Left cardiac atrium (tissue), 4 donors: ENCODE data around the gene SLCO3A1. TPM values are rescaled to one million over a fixed set of nuclear protein-coding genes. Genes with fewer than 3 reads are reported as not detected.

Experiments used
- ATAC-seq, 2 donors: fragments of 200-7000 bp; cut with Tn5 transposase; one replicate each; pipeline ENCODE4 v1.9.1; 2020; ENCODE audit warnings: mild to moderate bottlenecking in 2 of 2, moderate library complexity in 2 of 2
- DNase-seq: peaks from one replicate; pipeline ENCODE4 v3.0.0-alpha.2; 2020
- intact Hi-C, 2 donors: fragments of 100-400 bp; cut with DNase I; formaldehyde crosslinking; loops; one replicate each; pipeline versions ENCODE4 v1.14.1 to v1.15.1; 2022 to 2023
- total RNA-seq, 2 donors: library from RNA; stranded (reverse); fragmentation: NEBNext Ultra II Directional; extraction: Animal tissue kit (Norgen Biotek cat#: 25700); gene quantifications; one replicate each; pipeline ENCODE4 v1.2.1, GENCODE V29; 2021
- donor health status: DM: no; HTN: yes; CAD: no.
- donor health status: DM: no; HTN: yes; CAD: no; lungs with severe emphysema.
- donor health status: DM: yes; HTN: yes; CAD: no.
- donor health status: Dilated cardiomyopathy.

The SLCO3A1 gene
- total RNA-seq, 2 donors from 2014 or later: 37.8 to 47.7 TPM

- intact Hi-C loops: loop anchor here in 1 of 2 donors (10.0 kb wide), 2 partner anchors 69 to 151 kb away; no protein-coding TSS in a partner anchor
- ATAC-seq: no peak
Observed at GRCh38 chr15:91855684-91856489, 2.4 kb downstream of the SLCO3A1 start.

GRCh38 chr15:91857224-91857585, 3.7 kb downstream of the SLCO3A1 start:
- DNase-seq (no peak), ATAC-seq (no peak)
- intact Hi-C loops: loop anchor here in 1 of 2 donors (10.0 kb wide), 2 partner anchors 68 to 152 kb away; no protein-coding TSS in a partner anchor

More at GRCh38 chr15:91855684-91856489, 2.4 kb downstream of the SLCO3A1 start:
- DNase-seq: peak; percentile 31

- DNase-seq (no peak), ATAC-seq (no peak)
- intact Hi-C loops: loop anchor here in 1 of 2 donors (10.0 kb wide), 2 partner anchors 67 to 153 kb away; no protein-coding TSS in a partner anchor
Observed at GRCh38 chr15:91857772-91858171, 4.3 kb downstream of the SLCO3A1 start.

- intact Hi-C loops: loop anchor here in 1 of 2 donors (5.0 kb wide), 1 partner anchor 67 kb away; no protein-coding TSS in a partner anchor
- ATAC-seq (no peak), DNase-seq (no peak)
Observed at GRCh38 chr15:91860498-91860897, 7.0 kb downstream of the SLCO3A1 start.

- DNase-seq (no peak), ATAC-seq (peak in 1 of 2 donors; percentile 29)
- intact Hi-C loops: loop anchor here in 1 of 2 donors (5.0 kb wide), 1 partner anchor 66 kb away; no protein-coding TSS in a partner anchor
Observed at GRCh38 chr15:91861223-91861622, 7.7 kb downstream of the SLCO3A1 start.

- intact Hi-C loops: loop anchor here in 1 of 2 donors (5.0 kb wide), 1 partner anchor 64 kb away; no protein-coding TSS in a partner anchor
- ATAC-seq (no peak), DNase-seq (no peak)
Observed at GRCh38 chr15:91862891-91863504, 9.5 kb downstream of the SLCO3A1 start.

GRCh38 chr15:91863621-91864255, 10.2 kb downstream of the SLCO3A1 start:
- intact Hi-C loops: loop anchor here in 1 of 2 donors (5.0 kb wide), 1 partner anchor 64 kb away; no protein-coding TSS in a partner anchor
- no peak for DNase-seq
- no peak for ATAC-seq

GRCh38 chr15:91864664-91865063, 11.2 kb downstream of the SLCO3A1 start:
- peak; percentile 2 to 12 for ATAC-seq
- intact Hi-C loops: loop anchor here in 1 of 2 donors (5.0 kb wide), 1 partner anchor 63 kb away; no protein-coding TSS in a partner anchor
- DNase-seq: no peak

- no peak for ATAC-seq
- no peak for DNase-seq
- intact Hi-C loops: no loop called here
Observed at GRCh38 chr15:91865486-91865885, 12.0 kb downstream of the SLCO3A1 start.

- no peak for DNase-seq
Observed at GRCh38 chr15:91865950-91866349, 12.4 kb downstream of the SLCO3A1 start.

GRCh38 chr15:91866371-91866905, 12.9 kb downstream of the SLCO3A1 start:
- DNase-seq (no peak), ATAC-seq (peak; percentile 36 to 42)
- intact Hi-C loops: no loop called here

More at GRCh38 chr15:91865950-91866349, 12.4 kb downstream of the SLCO3A1 start:
- ATAC-seq: no peak
- intact Hi-C loops: no loop called here

GRCh38 chr15:91866971-91867372, 13.5 kb downstream of the SLCO3A1 start:
- DNase-seq: peak; percentile 70
- intact Hi-C loops: no loop called here
- ATAC-seq: peak; percentile 70 to 88

- intact Hi-C loops: no loop called here
- ATAC-seq (peak; percentile 61 to 95), DNase-seq (peak; percentile 82)
Observed at GRCh38 chr15:91867581-91868026, 14.1 kb downstream of the SLCO3A1 start.

GRCh38 chr15:91870876-91871537, 17.5 kb downstream of the SLCO3A1 start:
- ATAC-seq: no peak
- intact Hi-C loops: no loop called here
- no peak for DNase-seq

GRCh38 chr15:91871837-91872236, 18.3 kb downstream of the SLCO3A1 start:
- intact Hi-C loops: no loop called here
- ATAC-seq: no peak
- no peak for DNase-seq

GRCh38 chr15:91872356-91873137, 19.0 kb downstream of the SLCO3A1 start:
- ATAC-seq: no peak
- no peak for DNase-seq
- intact Hi-C loops: no loop called here

GRCh38 chr15:91873138-91873536, 19.6 kb downstream of the SLCO3A1 start:
- DNase-seq: no peak
- ATAC-seq: no peak
- intact Hi-C loops: no loop called here

- intact Hi-C loops: no loop called here
Observed at GRCh38 chr15:91874171-91874570, 20.7 kb downstream of the SLCO3A1 start.

More at GRCh38 chr15:91874171-91874570, 20.7 kb downstream of the SLCO3A1 start:
- ATAC-seq (no peak), DNase-seq (no peak)
